GM21423 (cell line): ENCODE measurements around the gene GPHN.

Experiments used
- ATAC-seq: cut with Tn5 transposase; IDR thresholded peaks from one replicate; pipeline ENCODE4 v1.9.1; 2021; ENCODE audit warnings: mild to moderate bottlenecking, moderate library complexity; ENCODE audit not compliant: unreplicated experiment

The GPHN gene

GRCh38 chr14:67133595-67134441, 625.9 kb downstream of the GPHN start:
- no peak for ATAC-seq

- no peak for ATAC-seq
Measured at GRCh38 chr14:67137744-67138371, 629.9 kb downstream of the GPHN start.

- no peak for ATAC-seq
Measured at GRCh38 chr14:67140556-67140955, 632.6 kb downstream of the GPHN start.

GRCh38 chr14:67141146-67141900, 633.4 kb downstream of the GPHN start:
- no peak for ATAC-seq

GRCh38 chr14:67151082-67151666, 643.2 kb downstream of the GPHN start:
- ATAC-seq = no peak

- no peak for ATAC-seq
Measured at GRCh38 chr14:67158566-67158965, 650.6 kb downstream of the GPHN start.

GRCh38 chr14:67162385-67162784, 654.4 kb downstream of the GPHN start:
- no peak for ATAC-seq

GRCh38 chr14:67166450-67166853, 658.5 kb downstream of the GPHN start:
- no peak for ATAC-seq

- ATAC-seq = no peak
Measured at GRCh38 chr14:67167420-67168109, 659.6 kb downstream of the GPHN start.

- no peak for ATAC-seq
Measured at GRCh38 chr14:67168110-67168441, 660.1 kb downstream of the GPHN start.

GRCh38 chr14:67170660-67171059, 662.7 kb downstream of the GPHN start:
- no peak for ATAC-seq

- no peak for ATAC-seq
Measured at GRCh38 chr14:67172056-67172455, 664.1 kb downstream of the GPHN start.

GRCh38 chr14:67172520-67172919, 664.6 kb downstream of the GPHN start:
- no peak for ATAC-seq

- ATAC-seq = no peak
Measured at GRCh38 chr14:67173719-67174118, 665.8 kb downstream of the GPHN start.

- ATAC-seq = no peak
Measured at GRCh38 chr14:67186172-67186768, 678.3 kb downstream of the GPHN start.

- ATAC-seq = no peak
Measured at GRCh38 chr14:67186789-67187584, 679.0 kb downstream of the GPHN start.

GRCh38 chr14:67187826-67188225, 679.9 kb downstream of the GPHN start:
- ATAC-seq = no peak

GRCh38 chr14:67188326-67188725, 680.4 kb downstream of the GPHN start:
- ATAC-seq = no peak

GRCh38 chr14:67191768-67192290, 683.9 kb downstream of the GPHN start:
- no peak for ATAC-seq
